Ascending aorta (tissue), 2 donors: ENCODE measurements around the gene RALGDS. TPM values are rescaled to one million over a fixed set of nuclear protein-coding genes. Genes with fewer than 3 reads are reported as not detected.
"Not testable (repeated sequence)": the region's sequence is repeated elsewhere in the genome, so short reads cannot be mapped to it uniquely, and the experiment has no call there.

Source experiments
- DNase-seq, 2 donors: peaks; one replicate each; pipeline ENCODE4 v3.0.0-alpha.2; 2019; ENCODE audit warnings: low spot score in 2 of 2
- H3K27ac ChIP-seq, 2 donors: fragments of 200-600 bp; sonication (generic); one replicate each; pipeline ENCODE4 v1.5.1; 2016 to 2017; ENCODE audit warnings: mild to moderate bottlenecking in 1 of 2
- H3K27me3 ChIP-seq: fragments of 200-600 bp; sonication (generic); one replicate; pipeline ENCODE4 v1.5.1; 2017
- H3K36me3 ChIP-seq, 2 donors: fragments of 200-600 bp; sonication (generic); one replicate each; pipeline ENCODE4 v1.5.1; 2016
- H3K4me1 ChIP-seq, 2 donors: fragments of 200-600 bp; sonication (generic); one replicate each; pipeline ENCODE4 v1.5.1; 2016 to 2017; ENCODE audit warnings: mild to moderate bottlenecking in 1 of 2
- H3K4me3 ChIP-seq, 2 donors: fragments of 200-600 bp; sonication (generic); one replicate each; pipeline ENCODE4 v1.5.1; 2016 to 2017; ENCODE audit warnings: mild to moderate bottlenecking in 1 of 2
- H3K9me3 ChIP-seq, 2 donors: fragments of 200-600 bp; sonication (generic); one replicate each; pipeline ENCODE4 v1.5.1; 2016
- CTCF ChIP-seq, 3 experiments: fragments of 200-600 bp in 2 of 3; fragments of 450-650 bp in 1 of 3; sonication (generic) in 2 of 3; IDR thresholded peaks; one replicate each; pipeline ENCODE4 v1.5.1; 2016 to 2019; ENCODE audit warnings: antibody characterized with exemption in 3 of 3, mild to moderate bottlenecking in 1 of 3, moderate library complexity in 1 of 3
- intact Hi-C: fragments of 100-400 bp; cut with DNase I; formaldehyde crosslinking; loops from one replicate; pipeline ENCODE4 v1.15.1; 2023
- total RNA-seq: library from RNA; depleted of rRNA; stranded (reverse); fragments of >200 nt; gene quantifications from one replicate; pipeline ENCODE4 v1.1.0, GENCODE V29; 2016

RALGDS gene
- total RNA-seq, 1 donor from 2014 or later = 53.9 TPM

GRCh38 chr9:133073086-133074014 is 47.7 kb downstream of the RALGDS start:
- no peak overlapping the region for H3K27ac ChIP-seq
- no peaks in the 10 kb centered on the region for H3K9me3 ChIP-seq
- no peak overlapping the region for H3K4me3 ChIP-seq
- no peaks in the 10 kb centered on the region for H3K4me1 ChIP-seq
- no peaks in the 10 kb centered on the region for H3K36me3 ChIP-seq
- no peaks in the 10 kb centered on the region for H3K27me3 ChIP-seq
- DNase-seq = no peak
- no peak for TF ChIP-seq CTCF (IDR thresholded peaks at IDR 0.05)
- intact Hi-C loops = no loop called here

- H3K27me3 ChIP-seq, intact Hi-C loops, DNase-seq, H3K4me1 ChIP-seq, H3K27ac ChIP-seq, H3K4me3 ChIP-seq, H3K36me3 ChIP-seq, H3K9me3 ChIP-seq: not testable (repeated sequence)
Observed at GRCh38 chr9:133072210-133072609, 48.8 kb downstream of the RALGDS start.

GRCh38 chr9:133071484-133072150 is 49.4 kb downstream of the RALGDS start:
- Histone ChIP-seq H3K4me1 (no peaks in the 10 kb centered on the region), H3K27me3 (no peaks in the 10 kb centered on the region), H3K9me3 (no peaks in the 10 kb centered on the region), H3K36me3 (no peaks in the 10 kb centered on the region), H3K4me3 (no peak overlapping the region), H3K27ac (no peak overlapping the region)
- TF ChIP-seq CTCF (IDR thresholded peaks at IDR 0.05) = no peak
- intact Hi-C loops = no loop called here
- no peak for DNase-seq

- H3K36me3 ChIP-seq, H3K27me3 ChIP-seq, H3K27ac ChIP-seq, H3K9me3 ChIP-seq, intact Hi-C loops, H3K4me3 ChIP-seq, DNase-seq, H3K4me1 ChIP-seq: not testable (repeated sequence)
Observed at GRCh38 chr9:133070985-133071384, 50.1 kb downstream of the RALGDS start.

- H3K4me1 ChIP-seq, H3K27me3 ChIP-seq, intact Hi-C loops, H3K4me3 ChIP-seq, H3K27ac ChIP-seq, H3K9me3 ChIP-seq, DNase-seq, H3K36me3 ChIP-seq: not testable (repeated sequence)
Observed at GRCh38 chr9:133070500-133070961, 50.5 kb downstream of the RALGDS start.

GRCh38 chr9:133068431-133068830 is 52.6 kb downstream of the RALGDS start:
- H3K4me3 ChIP-seq, H3K36me3 ChIP-seq, intact Hi-C loops, H3K4me1 ChIP-seq, DNase-seq, H3K9me3 ChIP-seq, H3K27ac ChIP-seq, H3K27me3 ChIP-seq: not testable (repeated sequence)

GRCh38 chr9:133067813-133068212 is 53.2 kb downstream of the RALGDS start:
- intact Hi-C loops = no loop called here
- TF ChIP-seq CTCF (IDR thresholded peaks at IDR 0.05) = no peak
- no peak for DNase-seq
- Histone ChIP-seq H3K27me3 (no peaks in the 10 kb centered on the region), H3K36me3 (peaks cover 0 to 5% of the 10 kb centered on the region in 2 donors), H3K27ac (no peak overlapping the region), H3K4me1 (no peaks in the 10 kb centered on the region), H3K9me3 (no peaks in the 10 kb centered on the region), H3K4me3 (no peak overlapping the region)
